Peyer's patch (tissue), 4 donors: ENCODE results near the gene PLAC1.

ENCODE experiments used
- CTCF ChIP-seq, 6 experiments: fragments of 450-650 bp in 4 of 6; fragments of 200-600 bp in 2 of 6; sonication (generic) in 1 of 6; IDR thresholded peaks; one replicate each; pipeline ENCODE4 v1.5.1; 2017 to 2019; ENCODE audit warnings: antibody characterized with exemption in 6 of 6, mild to moderate bottlenecking in 3 of 6, moderate library complexity in 1 of 6
- POLR2A ChIP-seq, 2 donors: fragments of 450-650 bp; IDR thresholded peaks; one replicate each; pipeline ENCODE4 v1.5.1; 2017; ENCODE audit warnings: antibody characterized with exemption in 2 of 2, mild to moderate bottlenecking in 2 of 2, moderate library complexity in 2 of 2

- TF ChIP-seq CTCF (IDR thresholded peaks at IDR 0.05) (no peak), POLR2A (IDR thresholded peaks at IDR 0.05) (no peak)
These were observed 25.2 kb upstream of the PLAC1 start for GRCh38 chrX:134683351-134684005.
